HG03103 (cell line): ENCODE data around the gene PERM1.
A peak's percentile ranks its signal among the peaks of the same experiment; 100 is the strongest.
"Not testable (repeated sequence)": the region's sequence is repeated elsewhere in the genome, so short reads cannot be mapped to it uniquely, and the experiment has no call there.

Experiments
- ATAC-seq: cut with Tn5 transposase; IDR thresholded peaks from one replicate; pipeline ENCODE4 v1.9.1; 2021; ENCODE audit warnings: low read depth; ENCODE audit not compliant: unreplicated experiment

The PERM1 gene

GRCh38 chr1:981955-982558 lies at the start of gene PERM1:
TSS of gene PERM1 (minus strand) at chr1:982093. CDS start at chr1:981029, 1,064 bp downstream.
- no peak for ATAC-seq

- ATAC-seq: not testable (repeated sequence)
These were observed 49.2 kb upstream of the PERM1 start for GRCh38 chr1:1030867-1031658.

GRCh38 chr1:1027791-1028190 lies 45.9 kb upstream of the PERM1 start:
- no peak for ATAC-seq

GRCh38 chr1:1026599-1027413 lies 44.9 kb upstream of the PERM1 start:
- ATAC-seq: no peak

GRCh38 chr1:1025730-1026129 lies 43.8 kb upstream of the PERM1 start:
- no peak for ATAC-seq

- no peak for ATAC-seq
These were observed 43.1 kb upstream of the PERM1 start for GRCh38 chr1:1024771-1025699.

- no peak for ATAC-seq
These were observed 42.4 kb upstream of the PERM1 start for GRCh38 chr1:1024149-1024770.

GRCh38 chr1:1023700-1024099 lies 41.8 kb upstream of the PERM1 start:
- no peak for ATAC-seq

GRCh38 chr1:1022302-1023009 lies 40.6 kb upstream of the PERM1 start:
- no peak for ATAC-seq

GRCh38 chr1:1021920-1022259 lies 40.0 kb upstream of the PERM1 start:
- ATAC-seq: no peak

GRCh38 chr1:1021010-1021919 lies 39.4 kb upstream of the PERM1 start:
- ATAC-seq: no peak

GRCh38 chr1:1020415-1021009 lies 38.6 kb upstream of the PERM1 start:
- peak; percentile 7 for ATAC-seq

GRCh38 chr1:1020000-1020404 lies 38.1 kb upstream of the PERM1 start, which contains the start of gene AGRN:
TSS of gene AGRN (plus strand) at chr1:1020120. CDS start at chr1:1020173, 53 bp downstream.
- ATAC-seq: peak; percentile 29

- ATAC-seq: peak; percentile 64
These were observed 37.5 kb upstream of the PERM1 start for GRCh38 chr1:1019122-1019999.

- not testable (repeated sequence) for ATAC-seq
These were observed 36.4 kb upstream of the PERM1 start for GRCh38 chr1:1018321-1018685.

GRCh38 chr1:1017397-1018320 lies 35.8 kb upstream of the PERM1 start:
- ATAC-seq: not testable (repeated sequence)
